GM19328 (cell line): ENCODE results near the gene IL12A.

Experiments
- ATAC-seq: cut with Tn5 transposase; IDR thresholded peaks from one replicate; pipeline ENCODE4 v1.9.1; 2021; ENCODE audit warnings: mild to moderate bottlenecking, moderate library complexity; ENCODE audit not compliant: unreplicated experiment

Gene IL12A

DNA sequence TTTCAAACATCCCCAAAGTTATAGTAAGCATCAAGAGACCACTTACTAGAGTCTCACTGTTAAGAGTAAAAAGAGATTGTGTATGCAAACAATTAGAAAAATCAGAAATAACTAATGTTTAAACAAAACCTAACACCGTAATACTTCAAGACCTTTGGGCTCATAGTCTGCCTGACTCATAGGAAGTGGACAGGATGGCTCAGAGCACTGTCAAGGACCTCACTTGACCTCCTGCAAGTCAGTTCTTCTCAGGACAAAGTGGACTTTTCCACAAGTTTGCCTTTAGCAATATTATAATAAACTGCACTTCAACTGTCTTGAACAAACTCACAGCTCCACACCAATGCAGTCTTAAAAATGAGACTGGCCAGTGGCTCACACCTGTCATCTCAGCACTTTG lies 34.8 kb downstream of the IL12A start:
- ATAC-seq: no peak

DNA sequence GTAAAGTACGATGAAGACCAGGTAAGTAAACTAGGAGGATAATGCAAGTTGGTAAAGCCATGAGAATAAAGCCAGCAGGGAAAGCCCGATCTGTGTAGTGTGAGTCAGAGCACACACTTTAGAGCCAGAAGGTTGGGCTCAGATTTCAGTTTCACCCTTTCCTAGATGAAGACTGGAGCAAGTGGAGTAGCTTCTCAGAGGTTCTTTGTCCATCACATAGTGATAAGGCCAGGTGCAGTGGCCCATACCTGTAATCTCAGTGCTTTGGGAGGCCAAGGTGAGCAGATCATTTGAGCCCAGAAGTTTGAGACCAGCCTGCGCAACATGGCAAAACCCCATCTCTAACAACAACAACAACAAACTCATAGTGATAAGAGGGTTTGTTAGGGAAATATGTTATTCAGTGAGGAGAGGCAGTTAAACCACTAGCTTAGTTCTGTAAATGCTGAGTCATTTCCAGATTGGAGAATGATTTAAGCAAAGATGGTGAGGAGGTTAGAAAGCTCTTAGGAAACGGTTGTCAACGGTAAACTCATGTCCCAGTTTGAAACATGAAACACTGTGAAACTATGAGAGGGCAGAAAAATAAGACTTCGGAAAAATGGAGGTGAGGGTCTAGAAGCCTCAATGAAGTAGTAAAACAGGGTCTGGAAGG lies 39.0 kb downstream of the IL12A start:
- peak; percentile 79 for ATAC-seq

DNA sequence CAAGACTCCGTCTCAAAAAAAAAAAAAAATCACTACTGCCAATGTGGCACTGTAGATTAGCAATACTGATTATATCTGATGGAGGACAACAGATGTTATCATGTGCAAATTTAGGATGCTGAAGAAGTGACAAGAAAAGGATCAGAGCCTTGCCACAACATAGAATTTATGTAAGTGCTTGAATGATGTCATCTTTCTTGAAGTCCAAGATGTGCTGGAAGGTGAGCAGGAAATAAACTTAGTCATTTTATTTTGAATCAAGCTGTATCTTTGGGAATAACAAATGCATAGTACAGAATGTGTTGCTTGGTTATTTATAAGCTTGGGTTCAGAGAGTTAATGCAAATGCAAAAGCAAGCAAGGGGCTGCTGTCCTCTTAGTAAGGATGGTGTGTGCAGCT lies 47.1 kb downstream of the IL12A start:
- ATAC-seq: no peak

DNA sequence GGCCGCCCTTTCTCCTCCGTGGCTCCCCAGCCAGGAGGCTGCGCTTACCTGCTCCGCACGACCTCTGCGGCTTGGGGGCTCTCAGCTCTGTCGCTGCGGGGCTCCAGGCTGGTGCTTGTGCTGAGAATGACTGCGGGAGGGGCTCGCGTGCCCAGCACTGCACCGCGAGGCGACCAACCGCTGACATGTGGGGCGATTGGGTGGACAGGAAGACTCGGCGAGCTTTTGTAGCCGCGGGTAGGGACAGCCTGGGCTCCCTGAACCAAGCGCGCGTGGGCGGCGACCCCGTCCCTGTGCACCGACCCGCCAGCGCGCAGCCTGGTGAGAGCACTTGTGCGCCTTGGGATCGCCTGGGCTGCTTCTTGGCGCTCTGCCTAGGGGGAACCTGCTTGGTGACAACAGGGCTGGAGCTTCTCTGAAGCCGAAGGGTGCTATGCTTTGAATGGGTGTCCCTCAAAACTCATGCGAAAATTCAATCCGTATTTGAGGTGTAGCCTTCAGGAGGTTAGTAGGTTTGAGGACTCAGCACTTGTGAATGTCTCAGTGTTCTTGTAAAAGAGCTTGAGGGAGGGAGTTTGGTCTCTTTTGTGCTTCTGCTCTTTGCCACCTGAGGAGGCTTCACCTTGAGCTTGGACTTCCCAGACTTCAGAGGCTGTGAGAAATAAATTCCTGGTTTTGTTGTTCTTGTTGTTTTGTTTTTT lies 50.4 kb downstream of the IL12A start:
- ATAC-seq: no peak

DNA sequence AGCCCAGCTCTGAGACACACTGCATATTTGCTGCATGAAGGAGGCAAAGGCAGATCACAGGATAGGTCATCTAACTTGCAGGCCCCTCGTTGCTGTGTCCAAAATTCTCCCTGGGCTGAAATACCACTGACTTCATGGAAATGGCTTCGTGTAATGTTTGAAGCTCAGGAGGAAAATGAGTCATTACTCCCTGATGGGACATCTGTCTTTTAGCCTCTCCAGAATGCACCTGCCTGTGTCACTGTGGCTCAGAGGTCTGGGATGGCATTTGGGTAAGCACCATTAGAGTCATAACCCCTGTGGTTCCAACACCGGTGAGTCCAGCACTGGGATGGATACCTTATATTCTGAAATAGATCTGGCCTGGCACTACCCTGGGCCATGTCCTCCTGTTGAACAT lies 51.5 kb downstream of the IL12A start:
- ATAC-seq: no peak

DNA sequence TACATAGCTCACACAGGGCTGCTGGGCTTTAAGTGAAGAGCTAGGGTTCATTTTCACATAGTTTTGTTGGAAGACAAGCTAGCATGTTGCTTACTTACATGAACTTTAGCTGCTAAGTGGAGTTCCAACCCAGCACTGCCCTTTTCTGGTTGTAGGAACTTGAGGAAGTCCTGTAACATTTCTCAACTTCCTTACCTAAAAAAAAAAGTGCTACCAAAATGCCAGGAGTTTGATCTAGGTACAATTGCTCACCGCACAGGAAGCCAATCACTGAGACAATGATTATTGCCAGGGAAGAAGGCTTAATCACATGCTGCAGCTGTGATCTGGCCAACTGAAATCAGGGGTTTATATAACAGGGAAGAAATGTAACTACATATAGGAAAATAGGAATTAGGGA lies 52.8 kb downstream of the IL12A start:
- no peak for ATAC-seq

DNA sequence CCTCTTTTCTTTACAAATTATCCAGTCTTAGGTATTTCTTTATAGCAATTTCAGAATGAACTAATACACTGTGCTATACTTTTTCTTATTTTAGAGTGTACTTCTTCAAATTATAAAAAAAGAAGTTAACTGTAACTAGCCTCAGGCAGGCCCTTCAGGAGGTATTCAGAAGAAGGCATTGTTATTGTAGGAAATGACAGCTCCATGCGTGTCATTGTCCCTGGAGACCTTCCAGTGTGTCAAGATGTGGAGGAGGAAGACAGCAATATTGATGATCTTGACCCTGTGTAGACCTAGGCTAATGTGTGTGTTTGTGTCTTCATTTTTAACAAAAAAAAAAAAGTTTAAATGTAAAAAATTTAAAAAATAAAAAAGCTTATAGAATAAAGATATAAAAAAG lies 55.5 kb downstream of the IL12A start:
- ATAC-seq: no peak
